ENCODE measurements around the gene SEC62. TPM values are rescaled to one million over a fixed set of nuclear protein-coding genes. Genes with fewer than 3 reads are reported as not detected.
A peak's percentile ranks its signal among the peaks of the same experiment; 100 is the strongest.

The SEC62 gene
- total and polyA plus RNA-seq, 2 donors (not counting 1 experiment from before 2014, with no cell fraction given): 49.9 to 136 TPM

DNA sequence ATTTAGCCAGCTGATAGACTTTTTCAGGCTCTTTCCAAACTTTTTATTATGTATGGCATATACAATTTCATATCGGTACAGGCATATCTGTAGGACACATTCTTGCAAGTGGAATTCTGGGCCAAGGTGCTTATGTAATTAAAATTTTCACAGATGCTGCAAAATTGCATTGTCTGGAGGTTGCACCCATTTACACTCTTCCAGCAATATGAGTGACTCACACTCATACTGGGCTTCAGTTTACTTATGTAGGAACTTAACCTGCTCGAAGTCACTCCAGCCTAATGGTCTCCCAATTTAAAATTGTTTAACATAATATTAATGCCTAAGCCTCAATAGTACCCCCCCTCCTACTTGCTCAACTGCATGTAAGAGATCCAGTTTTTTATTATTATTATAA lies 11.2 kb upstream of the SEC62 start:
- no peaks in the 10 kb centered on the region for H4K20me1 ChIP-seq (ENCODE audit: control insufficient read depth, extremely low read depth, insufficient read depth, low read length)
- no peak overlapping the region for H3K4me2 ChIP-seq (ENCODE audit: extremely low read depth, insufficient read depth, low read length)
- no peaks in the 10 kb centered on the region for H3K9me3 ChIP-seq (ENCODE audit: control insufficient read depth, insufficient read depth, low read depth, low read length)
- no peak overlapping the region for H3K9ac ChIP-seq (ENCODE audit: insufficient read depth, low read length)
- peaks cover 13% of the 10 kb centered on the region for H3K27me3 ChIP-seq (ENCODE audit: control insufficient read depth, insufficient read depth, low read length)
- no peak overlapping the region for H3K27ac ChIP-seq (ENCODE audit: insufficient read depth, low read length)
- H3K79me2 ChIP-seq (ENCODE audit: control insufficient read depth, insufficient read depth, low read length): no peaks in the 10 kb centered on the region
- no peak for DNase-seq (ENCODE audit: low read depth in 2 of 2)
- no peaks in the 10 kb centered on the region for H3K4me1 ChIP-seq (ENCODE audit: control insufficient read depth, extremely low read depth, insufficient read depth, low read length)
- no peaks in the 10 kb centered on the region for H3K36me3 ChIP-seq (ENCODE audit: control insufficient read depth, insufficient read depth, low read length)
- H2AFZ ChIP-seq (ENCODE audit: low read length): no peak overlapping the region
- no peak overlapping the region for H3K4me3 ChIP-seq (replicated peaks in 1 of 4; ENCODE audit: control extremely low read depth in 1 of 4, insufficient read depth in 1 of 4, low read depth in 3 of 4, low read length in 4 of 4)
- no peak for TF ChIP-seq EZH2 (IDR thresholded peaks at IDR 0.05; ENCODE audit: low read length, missing control alignments)
- TF ChIP-seq, protein P1, sequence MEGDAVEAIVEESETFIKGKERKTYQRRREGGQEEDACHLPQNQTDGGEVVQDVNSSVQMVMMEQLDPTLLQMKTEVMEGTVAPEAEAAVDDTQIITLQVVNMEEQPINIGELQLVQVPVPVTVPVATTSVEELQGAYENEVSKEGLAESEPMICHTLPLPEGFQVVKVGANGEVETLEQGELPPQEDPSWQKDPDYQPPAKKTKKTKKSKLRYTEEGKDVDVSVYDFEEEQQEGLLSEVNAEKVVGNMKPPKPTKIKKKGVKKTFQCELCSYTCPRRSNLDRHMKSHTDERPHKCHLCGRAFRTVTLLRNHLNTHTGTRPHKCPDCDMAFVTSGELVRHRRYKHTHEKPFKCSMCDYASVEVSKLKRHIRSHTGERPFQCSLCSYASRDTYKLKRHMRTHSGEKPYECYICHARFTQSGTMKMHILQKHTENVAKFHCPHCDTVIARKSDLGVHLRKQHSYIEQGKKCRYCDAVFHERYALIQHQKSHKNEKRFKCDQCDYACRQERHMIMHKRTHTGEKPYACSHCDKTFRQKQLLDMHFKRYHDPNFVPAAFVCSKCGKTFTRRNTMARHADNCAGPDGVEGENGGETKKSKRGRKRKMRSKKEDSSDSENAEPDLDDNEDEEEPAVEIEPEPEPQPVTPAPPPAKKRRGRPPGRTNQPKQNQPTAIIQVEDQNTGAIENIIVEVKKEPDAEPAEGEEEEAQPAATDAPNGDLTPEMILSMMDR (conservative IDR thresholded peaks at IDR 0.05 in 1 of 2, IDR thresholded peaks at IDR 0.05 in 1 of 2; ENCODE audit: low read depth in 1 of 2, low read length in 2 of 2): no peak

DNA sequence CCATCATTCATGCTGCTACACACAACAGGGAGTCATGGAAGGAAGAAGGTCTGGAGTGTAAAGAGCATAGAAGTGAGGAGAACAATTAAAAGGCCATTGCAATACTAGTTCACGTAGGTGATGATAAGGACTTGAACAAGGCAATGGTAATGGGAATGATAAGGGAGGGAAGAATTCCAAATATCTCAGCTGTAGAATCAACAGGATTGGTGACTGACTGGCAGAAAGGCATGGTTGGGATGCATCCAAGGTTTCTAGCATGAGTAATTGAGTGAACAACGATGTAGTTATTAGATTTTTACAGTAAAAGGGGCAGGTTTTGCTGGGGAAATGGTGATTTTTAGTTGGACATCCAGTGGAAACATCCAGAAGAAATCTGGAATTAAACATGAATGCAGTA lies 2.4 kb upstream of the SEC62 start:
- H3K4me2 ChIP-seq (ENCODE audit: extremely low read depth, insufficient read depth, low read length): no peak overlapping the region
- peaks cover 2% of the 10 kb centered on the region for H4K20me1 ChIP-seq (ENCODE audit: control insufficient read depth, extremely low read depth, insufficient read depth, low read length)
- TF ChIP-seq EZH2 (IDR thresholded peaks at IDR 0.05; ENCODE audit: low read length, missing control alignments): no peak
- TF ChIP-seq, protein P1 (conservative IDR thresholded peaks at IDR 0.05 in 1 of 2, IDR thresholded peaks at IDR 0.05 in 1 of 2; ENCODE audit: low read depth in 1 of 2, low read length in 2 of 2): no peak
- peaks cover 7% of the 10 kb centered on the region for H3K27me3 ChIP-seq (ENCODE audit: control insufficient read depth, insufficient read depth, low read length)
- peaks cover 24% of the 10 kb centered on the region for H3K79me2 ChIP-seq (ENCODE audit: control insufficient read depth, insufficient read depth, low read length)
- peak in 1 of 2 donors; percentile 77 for DNase-seq (ENCODE audit: low read depth in 2 of 2)
- H3K27ac ChIP-seq (ENCODE audit: insufficient read depth, low read length): no peak overlapping the region
- no peaks in the 10 kb centered on the region for H3K36me3 ChIP-seq (ENCODE audit: control insufficient read depth, insufficient read depth, low read length)
- H3K9me3 ChIP-seq (ENCODE audit: control insufficient read depth, insufficient read depth, low read depth, low read length): no peaks in the 10 kb centered on the region
- H2AFZ ChIP-seq (ENCODE audit: low read length): no peak overlapping the region
- H3K4me1 ChIP-seq (ENCODE audit: control insufficient read depth, extremely low read depth, insufficient read depth, low read length): peaks cover 6% of the 10 kb centered on the region
- no peak overlapping the region for H3K4me3 ChIP-seq (replicated peaks in 1 of 4; ENCODE audit: control extremely low read depth in 1 of 4, insufficient read depth in 1 of 4, low read depth in 3 of 4, low read length in 4 of 4)
- no peak overlapping the region for H3K9ac ChIP-seq (ENCODE audit: insufficient read depth, low read length)

DNA sequence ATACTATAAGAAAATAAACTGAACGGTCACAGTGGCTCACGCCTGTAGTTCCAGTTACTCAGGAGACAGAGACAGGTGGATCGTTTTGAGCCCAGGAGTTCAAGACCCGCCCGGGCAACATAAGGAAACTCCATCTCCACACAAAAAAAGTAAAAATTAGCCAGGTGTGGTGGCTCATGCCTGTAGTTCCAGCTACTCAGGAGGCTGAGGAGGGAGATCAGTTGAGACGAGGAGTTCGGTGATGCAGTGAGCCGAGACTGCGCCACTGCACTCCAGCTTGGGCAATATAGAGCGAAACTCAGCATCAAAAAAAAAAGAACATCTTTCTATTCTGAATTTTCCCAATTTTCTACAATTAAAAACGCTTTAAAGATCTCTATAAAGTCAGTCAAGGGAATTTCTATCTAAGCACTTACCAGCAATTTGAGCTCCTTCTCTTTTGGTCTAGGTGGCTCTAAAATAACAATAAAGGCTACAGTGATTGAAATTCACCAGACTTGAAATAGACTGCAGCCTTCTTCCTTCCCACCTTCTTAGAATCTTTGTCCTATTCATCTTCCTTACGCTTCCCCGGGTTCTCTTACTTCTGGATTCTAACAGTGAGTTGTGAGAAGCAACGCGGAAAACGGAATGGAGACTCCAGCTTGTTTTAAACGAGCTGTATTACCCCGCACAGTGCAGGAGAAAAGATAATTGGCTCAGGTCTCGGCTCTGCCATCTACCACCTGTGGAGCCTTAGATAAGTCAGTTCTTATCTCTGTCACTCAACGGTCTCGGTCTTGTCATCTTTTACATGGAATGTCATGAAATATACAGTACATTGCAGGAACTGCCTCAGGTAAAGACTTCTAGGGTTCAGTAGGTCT lies 812 bp upstream of the SEC62 start:
- Histone ChIP-seq H3K79me2 (ENCODE audit: control insufficient read depth, insufficient read depth, low read length) (peaks cover 40% of the 10 kb centered on the region), H3K9ac (ENCODE audit: insufficient read depth, low read length) (peak overlapping the region; percentile 90), H3K4me3 (replicated peaks in 1 of 4; ENCODE audit: control extremely low read depth in 1 of 4, insufficient read depth in 1 of 4, low read depth in 3 of 4, low read length in 4 of 4) (peak overlapping the region; percentile 48 to 97 (median 66)), H3K27me3 (ENCODE audit: control insufficient read depth, insufficient read depth, low read length) (no peaks in the 10 kb centered on the region), H3K4me1 (ENCODE audit: control insufficient read depth, extremely low read depth, insufficient read depth, low read length) (peaks cover 6% of the 10 kb centered on the region), H2AFZ (ENCODE audit: low read length) (peak overlapping the region; percentile 97), H4K20me1 (ENCODE audit: control insufficient read depth, extremely low read depth, insufficient read depth, low read length) (peaks cover 2% of the 10 kb centered on the region), H3K9me3 (ENCODE audit: control insufficient read depth, insufficient read depth, low read depth, low read length) (no peaks in the 10 kb centered on the region), H3K4me2 (ENCODE audit: extremely low read depth, insufficient read depth, low read length) (peak overlapping the region; percentile 81), H3K36me3 (ENCODE audit: control insufficient read depth, insufficient read depth, low read length) (no peaks in the 10 kb centered on the region), H3K27ac (ENCODE audit: insufficient read depth, low read length) (peak overlapping the region; percentile 89)
- DNase-seq (ENCODE audit: low read depth in 2 of 2): peak in 1 of 2 donors; percentile 5
- TF ChIP-seq, protein P1 (conservative IDR thresholded peaks at IDR 0.05 in 1 of 2, IDR thresholded peaks at IDR 0.05 in 1 of 2; ENCODE audit: low read depth in 1 of 2, low read length in 2 of 2): no peak
- no peak for TF ChIP-seq EZH2 (IDR thresholded peaks at IDR 0.05; ENCODE audit: low read length, missing control alignments)

Data from fibroblast of lung (primary cell).